Bronchial epithelial cell (primary cell): ENCODE measurements around the gene PLEKHG3. TPM values are rescaled to one million over a fixed set of nuclear protein-coding genes. Genes with fewer than 3 reads are reported as not detected.

ENCODE experiments used
- DNase-seq: peaks from one replicate; pipeline ENCODE4 v3.0.0-alpha.2; 2010; ENCODE audit warnings: low read depth
- FAIRE-seq: peaks from 2 replicates; lab custom pipeline; 2011; peaks lifted over from hg19 to GRCh38; lab: Jason Lieb, UNC
- H3K27me3 ChIP-seq: 2 replicates; pipeline ENCODE4 v1.5.1; 2011; ENCODE audit warnings: low read length; ENCODE audit not compliant: control insufficient read depth, insufficient read depth
- H3K36me3 ChIP-seq: 2 replicates; pipeline ENCODE4 v1.5.1; 2011; ENCODE audit warnings: low read length; ENCODE audit not compliant: control insufficient read depth, insufficient read depth
- H3K4me3 ChIP-seq: 2 replicates; pipeline ENCODE4 v1.5.1; 2011; ENCODE audit warnings: mild to moderate bottlenecking, low read depth, low read length, control low read depth
- CTCF ChIP-seq: IDR thresholded peaks from 2 replicates; pipeline ENCODE4 v1.5.1; 2011; ENCODE audit warnings: mild to moderate bottlenecking, moderate library complexity, low read length, control low read depth, inconsistent platforms; ENCODE audit not compliant: insufficient read depth, severe bottlenecking
- total RNA-seq: library from RNA; depleted of rRNA; stranded (reverse); fragments of >200 nt; gene quantifications from 2 replicates; pipeline ENCODE4 v1.2.1, GENCODE V29; 2014

The PLEKHG3 gene
- total RNA-seq, 1 donor from 2014 or later = 32.4 TPM

- no peak for DNase-seq
- no peak for FAIRE-seq
- Histone ChIP-seq H3K4me3 (no peak overlapping the region), H3K36me3 (no peaks in the 10 kb centered on the region), H3K27me3 (no peaks in the 10 kb centered on the region)
- no peak for TF ChIP-seq CTCF
Measured at GRCh38 chr14:64759555-64759938, 55.3 kb downstream of the PLEKHG3 start.

- no peaks in the 10 kb centered on the region for H3K27me3 ChIP-seq
- no peak overlapping the region for H3K4me3 ChIP-seq
- DNase-seq (peak; percentile 49), FAIRE-seq (peak; percentile 92)
- no peaks in the 10 kb centered on the region for H3K36me3 ChIP-seq
- peak; percentile 85 for TF ChIP-seq CTCF
Measured at GRCh38 chr14:64760146-64760755, 56.0 kb downstream of the PLEKHG3 start.

DNA sequence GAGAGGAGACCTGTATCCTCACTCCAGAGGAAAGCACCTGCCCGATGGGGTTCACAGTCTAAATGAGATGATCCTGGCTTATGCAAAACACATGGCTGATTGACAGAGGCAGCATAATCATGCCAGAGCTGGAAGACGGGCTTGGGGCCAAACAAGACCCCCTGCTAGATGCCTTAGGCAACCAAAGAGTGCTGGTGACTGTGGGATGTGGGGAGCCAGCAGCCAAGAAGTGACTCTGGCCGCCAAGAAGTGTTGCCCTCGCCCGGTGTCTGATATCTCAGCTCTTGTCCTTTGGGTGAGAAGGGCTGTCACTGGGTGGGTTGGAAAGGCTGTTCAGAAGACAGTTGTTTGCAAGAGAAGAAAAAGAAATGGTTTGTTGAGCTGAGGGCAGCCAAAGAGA lies 56.7 kb downstream of the PLEKHG3 start:
- DNase-seq = no peak
- H3K4me3 ChIP-seq = no peak overlapping the region
- H3K36me3 ChIP-seq = no peaks in the 10 kb centered on the region
- no peaks in the 10 kb centered on the region for H3K27me3 ChIP-seq
- FAIRE-seq = no peak
- no peak for TF ChIP-seq CTCF

DNA sequence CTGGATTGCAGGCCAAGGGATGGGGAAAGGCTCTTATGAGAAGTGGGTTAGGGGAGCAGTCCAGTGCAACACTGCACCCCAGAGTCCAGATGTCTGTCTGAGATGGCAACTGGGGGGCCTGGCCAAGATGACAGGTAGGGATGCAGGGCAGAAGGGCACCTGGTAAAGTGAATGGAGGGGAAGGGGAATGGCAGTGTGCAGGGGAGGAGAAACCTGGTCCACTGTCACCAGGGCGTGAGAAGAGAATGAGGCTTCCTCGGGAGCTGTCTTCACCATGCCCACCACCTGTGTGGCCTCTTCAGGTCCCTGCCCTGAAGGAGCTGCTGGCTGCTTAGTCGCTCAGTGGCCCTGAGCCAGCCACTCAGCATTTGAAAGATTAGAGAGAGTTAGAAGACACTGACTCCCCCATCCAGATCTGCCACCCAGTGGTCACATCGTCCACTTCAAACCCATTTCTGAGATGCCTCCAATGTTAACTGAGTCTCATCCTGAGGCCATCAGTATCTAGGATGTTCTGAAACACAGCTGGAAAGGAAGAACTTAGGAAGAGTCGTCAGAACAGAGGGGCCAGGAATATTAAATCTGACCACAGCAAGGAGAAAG lies 57.3 kb downstream of the PLEKHG3 start:
- no peaks in the 10 kb centered on the region for H3K27me3 ChIP-seq
- H3K36me3 ChIP-seq = no peaks in the 10 kb centered on the region
- DNase-seq (no peak), FAIRE-seq (no peak)
- H3K4me3 ChIP-seq = no peak overlapping the region
- peak; percentile 32 for TF ChIP-seq CTCF

- no peak for TF ChIP-seq CTCF
- H3K4me3 ChIP-seq = no peak overlapping the region
- peak; percentile 82 for DNase-seq
- peak; percentile 84 for FAIRE-seq
- H3K36me3 ChIP-seq = no peaks in the 10 kb centered on the region
- H3K27me3 ChIP-seq = peaks cover under 1% of the 10 kb centered on the region
Measured at GRCh38 chr14:64762044-64763034, 58.1 kb downstream of the PLEKHG3 start.
